AG04450 (cell line): ENCODE data around the gene RPS8. TPM values are rescaled to one million over a fixed set of nuclear protein-coding genes. Genes with fewer than 3 reads are reported as not detected.

Source experiments
- CTCF ChIA-PET: fragments of 300-600, 350-600 bp; formaldehyde crosslinking; extraction: SDS; loops from one replicate; lab custom pipeline; 2022; ENCODE audit warnings: antibody characterized with exemption, inconsistent platforms; lab: Charles Lee
- POLR2A ChIA-PET: fragments of 350-600 bp; formaldehyde crosslinking; extraction: SDS; loops from one replicate; lab custom pipeline; 2021; ENCODE audit warnings: antibody characterized with exemption, inconsistent platforms; lab: Yijun Ruan, JAX
- DNase-seq: peaks from one replicate; pipeline ENCODE4 v3.0.0-alpha.2; 2011; ENCODE audit warnings: low read depth, low spot score
- H3K27ac ChIP-seq: one replicate; pipeline ENCODE4 v1.5.1; 2012; ENCODE audit warnings: low read depth, low read length, control low read depth
- H3K27me3 ChIP-seq: one replicate; pipeline ENCODE4 v1.6.0; 2012; ENCODE audit warnings: low read length; ENCODE audit not compliant: control insufficient read depth, insufficient read depth
- H3K4me3 ChIP-seq: 2 replicates; pipeline ENCODE4 v1.5.1; 2011; ENCODE audit warnings: mild to moderate bottlenecking, low read depth, low read length, control low read depth
- H3K9me3 ChIP-seq: 2 replicates; pipeline ENCODE4 v1.5.1; 2012; ENCODE audit warnings: low read length; ENCODE audit not compliant: control insufficient read depth, insufficient read depth
- CTCF ChIP-seq: IDR thresholded peaks from 2 replicates; pipeline ENCODE4 v1.5.1; 2011; ENCODE audit warnings: low read depth, low read length, control low read depth, inconsistent platforms
- polyA plus RNA-seq: library from polyadenylated mRNA; depleted of rRNA; stranded (reverse); fragments of >200 nt; gene quantifications from 2 replicates; pipeline ENCODE4 v1.2.3, GENCODE V29; 2011

Gene RPS8
- polyA plus RNA-seq, 1 experiment: 2,661 TPM

- TF ChIP-seq CTCF: no peak
- POLR2A ChIA-PET: interaction anchor here (0.6 to 5.5 kb wide), 33 partner anchors 9 to 680 kb away, joined by 3 to 103 read pairs (median 4); partner anchors contain the start of genes BEST4, BTBD19, CCDC163 and DYNLT4
- Histone ChIP-seq H3K4me3 (peak overlapping the region; percentile 62), H3K9me3 (no peaks in the 10 kb centered on the region), H3K27ac (peak overlapping the region; percentile 99), H3K27me3 (no peaks in the 10 kb centered on the region)
- CTCF ChIA-PET: interaction anchor here (1.0 to 2.5 kb wide), 2 partner anchors 20 to 93 kb away, joined by 5 to 12 read pairs; partner anchors contain the start of gene PLK3
- DNase-seq: peak; percentile 89
Measured at GRCh38 chr1:44819608-44820327, 44.4 kb downstream of the RPS8 start.

- ChIA-PET POLR2A (interaction anchor here (0.6 to 5.5 kb wide), 8 partner anchors 12 to 191 kb away, joined by 3 to 103 read pairs (median 13); partner anchors contain the start of genes BTBD19, DYNLT4, HECTD3 and PLK3), CTCF (interaction anchor here (1.0 to 1.5 kb wide), 2 partner anchors 16 to 20 kb away, joined by 3 to 4 read pairs; partner anchors contain the start of gene PLK3)
- peak overlapping the region; percentile 99 for H3K27ac ChIP-seq
- no peaks in the 10 kb centered on the region for H3K9me3 ChIP-seq
- TF ChIP-seq CTCF: no peak
- no peaks in the 10 kb centered on the region for H3K27me3 ChIP-seq
- H3K4me3 ChIP-seq: peak overlapping the region; percentile 62
- DNase-seq: no peak
Measured at GRCh38 chr1:44820328-44821239, 45.2 kb downstream of the RPS8 start.

- Histone ChIP-seq H3K27ac (no peak overlapping the region), H3K27me3 (no peaks in the 10 kb centered on the region), H3K4me3 (no peak overlapping the region), H3K9me3 (peaks cover under 1% of the 10 kb centered on the region; the same call in 1 of the 2 replicates)
- ChIA-PET POLR2A (interaction anchor here (1.0 to 5.5 kb wide), 5 partner anchors 13 to 91 kb away, joined by 3 to 103 read pairs (median 32); partner anchors contain the start of genes BTBD19, DYNLT4, PLK3 and RNU5D-1), CTCF (interaction anchor here (0.5 to 1.5 kb wide), 4 partner anchors 12 to 191 kb away, joined by 3 to 4 read pairs (median 3); partner anchors contain the start of genes PLK3 and UROD)
- no peak for DNase-seq
- no peak for TF ChIP-seq CTCF
Measured at GRCh38 chr1:44821240-44821715, 45.9 kb downstream of the RPS8 start.

GRCh38 chr1:44822131-44822701 is 46.9 kb downstream of the RPS8 start:
- DNase-seq: no peak
- CTCF ChIA-PET: interaction anchor here (0.5 to 1.5 kb wide), 5 partner anchors 11 to 190 kb away, joined by 3 to 4 read pairs (median 3); partner anchors contain the start of gene UROD
- TF ChIP-seq CTCF: no peak
- no peak overlapping the region for H3K4me3 ChIP-seq
- H3K9me3 ChIP-seq: peaks cover 5% of the 10 kb centered on the region; the same call in 1 of the 2 replicates
- no peaks in the 10 kb centered on the region for H3K27me3 ChIP-seq
- POLR2A ChIA-PET: interaction anchor here (1.0 to 5.5 kb wide), 2 partner anchors 14 to 22 kb away, joined by 3 to 103 read pairs; partner anchors contain the start of genes BTBD19, DYNLT4 and PLK3
- H3K27ac ChIP-seq: no peak overlapping the region
